Measurements from ENCODE around the gene SLC29A4.
"Not testable (repeated sequence)": the region's sequence is repeated elsewhere in the genome, so short reads cannot be mapped to it uniquely, and the experiment has no call there.

Gene SLC29A4

DNA sequence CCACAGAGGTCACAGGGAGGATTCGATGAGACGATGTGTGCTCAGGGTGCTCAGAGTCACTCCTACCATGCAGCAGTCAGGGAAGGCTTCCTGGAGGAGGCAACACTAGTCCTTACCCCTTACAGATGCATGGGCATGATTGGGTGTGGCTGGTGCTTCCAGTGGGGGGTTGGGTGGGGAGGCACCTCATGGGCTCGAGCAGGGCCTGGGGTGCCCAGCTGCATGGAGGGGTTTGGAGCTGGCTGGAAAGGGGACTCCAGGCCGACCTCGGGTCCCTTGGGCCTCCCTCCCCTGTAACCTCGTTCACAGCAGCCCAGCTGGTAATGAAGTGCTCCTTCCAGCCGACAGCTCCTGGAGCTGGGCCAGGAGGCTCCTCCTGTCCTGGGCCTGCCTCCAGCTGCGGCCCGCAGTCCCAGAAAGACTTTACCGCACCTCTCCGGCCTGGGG lies 7.7 kb upstream of the SLC29A4 start:
- DNase-seq (ENCODE audit: low spot score) = not testable (repeated sequence)

DNA sequence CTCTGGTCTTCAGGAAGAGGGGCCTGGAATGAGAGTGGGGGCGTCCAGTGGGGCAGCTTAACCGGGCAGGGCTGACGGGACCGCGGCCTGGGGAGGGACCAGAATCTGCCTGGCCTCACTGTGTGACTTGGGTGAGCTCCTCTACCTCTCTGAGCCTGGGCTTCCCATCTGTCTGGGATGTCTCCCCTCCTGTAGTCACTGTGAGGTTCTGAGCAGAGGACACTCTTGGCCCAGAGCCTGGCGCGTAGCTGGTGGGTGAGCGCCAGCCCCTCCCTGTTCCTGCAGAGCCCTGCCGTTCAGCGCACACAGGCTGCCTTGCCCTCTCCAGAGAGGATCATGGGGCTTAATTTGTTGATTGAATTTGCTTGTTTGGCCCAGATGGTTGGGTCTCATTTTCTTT lies 7.2 kb upstream of the SLC29A4 start:
- not testable (repeated sequence) for DNase-seq (ENCODE audit: low spot score)

DNA sequence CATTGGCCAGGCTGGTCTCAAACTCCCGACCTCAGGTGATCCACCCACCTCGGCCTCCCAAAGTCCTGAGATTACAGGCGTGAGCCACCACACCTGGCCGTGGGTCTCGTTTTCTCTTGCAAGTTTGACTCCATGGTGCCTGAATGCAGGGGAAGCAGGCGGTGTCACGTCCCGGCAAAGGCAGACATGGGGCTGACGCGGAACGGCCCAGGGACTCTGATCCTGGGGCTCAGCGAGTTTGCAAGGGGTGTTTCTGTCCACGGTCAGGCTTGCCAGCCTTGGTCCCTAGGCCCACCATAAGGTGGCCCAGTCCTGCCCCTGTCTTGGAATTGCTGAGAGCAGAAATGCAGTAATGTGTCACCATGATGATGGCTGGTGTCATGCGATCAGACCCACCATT lies 6.6 kb upstream of the SLC29A4 start:
- not testable (repeated sequence) for DNase-seq (ENCODE audit: low spot score)

DNA sequence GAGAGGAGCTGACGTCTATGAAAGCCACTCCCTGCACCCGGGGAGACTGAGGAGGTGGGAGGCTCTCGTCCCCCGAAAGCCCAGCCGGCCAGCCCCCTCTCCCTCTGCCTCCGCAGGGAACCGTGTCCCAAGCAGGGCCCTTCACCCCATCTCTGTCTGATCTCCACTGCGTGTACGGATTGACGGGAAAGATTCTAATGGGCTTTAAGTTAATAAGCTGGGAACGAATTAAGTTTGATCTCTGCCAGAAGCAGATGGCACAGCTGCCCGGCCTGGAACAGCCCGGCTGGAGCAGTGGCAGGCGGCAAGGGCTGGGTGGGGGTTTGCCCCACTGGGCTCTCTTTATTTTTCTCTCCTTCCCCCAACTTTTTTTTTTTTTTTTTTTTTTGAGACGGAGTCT lies 6.1 kb upstream of the SLC29A4 start:
- DNase-seq (ENCODE audit: low spot score) = no peak

DNA sequence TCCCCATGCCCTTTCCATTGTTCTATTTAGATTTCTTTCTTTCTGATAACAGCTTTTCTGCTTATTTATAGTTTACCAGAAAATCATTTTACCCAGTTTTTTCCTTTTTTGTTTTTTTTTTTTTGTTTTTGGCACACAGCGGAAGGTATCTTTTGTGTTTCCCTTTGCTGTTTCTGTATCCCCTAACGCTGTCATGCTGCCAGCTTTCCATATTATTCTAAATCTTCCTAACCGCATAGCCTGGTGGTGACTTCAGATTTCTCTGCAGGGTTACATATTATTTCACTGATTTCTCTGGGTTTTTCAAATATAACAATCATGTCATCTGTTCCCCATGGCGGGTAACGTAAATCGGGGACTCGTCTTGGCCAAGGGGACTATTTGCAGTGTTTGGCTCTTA lies 4.0 kb upstream of the SLC29A4 start:
- DNase-seq (ENCODE audit: low spot score) = no peak

DNA sequence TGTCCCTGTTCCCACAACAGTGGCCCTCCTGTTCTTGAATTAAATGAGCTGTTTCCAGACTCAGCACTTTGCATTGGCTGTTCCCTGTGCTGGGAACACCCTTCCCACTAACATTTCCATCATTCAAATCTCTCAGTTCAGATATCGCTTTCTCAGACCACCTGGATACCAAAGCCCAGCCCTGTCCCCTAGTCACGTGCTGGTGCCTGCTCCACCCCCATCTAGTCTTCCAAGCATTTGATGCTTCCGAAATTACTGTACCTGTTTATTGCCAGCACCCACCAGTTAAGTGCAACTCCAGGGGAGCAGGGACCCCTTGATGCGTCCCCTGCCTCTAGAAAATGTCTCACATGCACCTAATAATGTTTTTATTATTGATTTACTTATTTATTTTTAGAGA lies 3.0 kb upstream of the SLC29A4 start:
- DNase-seq (ENCODE audit: low spot score) = no peak

DNA sequence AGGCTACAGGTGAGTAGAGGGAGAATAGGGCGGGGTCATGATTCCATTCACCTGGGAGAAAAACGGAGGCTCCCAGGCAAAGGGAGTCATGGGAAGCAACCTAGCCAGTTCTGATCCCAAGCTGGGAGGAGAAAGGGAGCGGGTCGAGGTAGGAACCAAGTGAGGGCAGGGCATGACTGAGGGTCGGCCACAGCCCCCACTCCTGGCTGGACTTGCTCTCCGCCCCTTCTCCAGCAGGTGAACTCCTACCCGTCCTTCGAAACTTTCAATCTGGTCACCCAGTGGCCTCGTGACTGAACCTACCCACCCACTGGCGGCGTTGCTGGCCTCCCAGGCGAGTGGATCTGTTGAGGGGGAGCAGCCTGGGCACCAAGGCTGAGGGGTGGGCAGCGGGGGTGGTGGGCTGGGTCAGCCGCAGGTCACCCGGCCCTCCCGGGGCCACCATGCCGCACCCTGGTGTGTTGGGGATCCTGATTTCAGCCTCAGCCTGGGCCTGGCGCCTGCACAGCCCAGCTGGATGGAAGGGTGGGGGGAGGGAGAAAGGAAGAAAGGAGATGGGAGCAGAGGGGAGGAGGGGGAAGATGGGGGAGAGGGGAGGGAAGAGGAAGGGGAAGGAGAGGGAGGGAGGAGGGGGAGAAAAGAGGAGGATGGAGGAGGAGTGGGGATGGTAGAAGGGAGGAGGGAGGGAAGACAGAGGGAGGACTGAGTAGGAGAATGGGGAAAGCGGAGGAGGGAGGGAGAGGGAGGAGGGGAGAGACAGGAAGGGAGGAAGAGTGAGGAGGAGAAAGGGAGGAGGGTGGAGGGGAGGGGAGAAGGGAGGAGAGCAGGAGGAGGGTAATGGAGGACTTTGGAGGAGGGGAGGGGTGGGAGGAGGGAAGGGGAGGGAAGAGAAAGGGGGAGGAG lies 894 bp upstream of the SLC29A4 start:
- DNase-seq (ENCODE audit: low spot score) = not testable (repeated sequence)

DNA sequence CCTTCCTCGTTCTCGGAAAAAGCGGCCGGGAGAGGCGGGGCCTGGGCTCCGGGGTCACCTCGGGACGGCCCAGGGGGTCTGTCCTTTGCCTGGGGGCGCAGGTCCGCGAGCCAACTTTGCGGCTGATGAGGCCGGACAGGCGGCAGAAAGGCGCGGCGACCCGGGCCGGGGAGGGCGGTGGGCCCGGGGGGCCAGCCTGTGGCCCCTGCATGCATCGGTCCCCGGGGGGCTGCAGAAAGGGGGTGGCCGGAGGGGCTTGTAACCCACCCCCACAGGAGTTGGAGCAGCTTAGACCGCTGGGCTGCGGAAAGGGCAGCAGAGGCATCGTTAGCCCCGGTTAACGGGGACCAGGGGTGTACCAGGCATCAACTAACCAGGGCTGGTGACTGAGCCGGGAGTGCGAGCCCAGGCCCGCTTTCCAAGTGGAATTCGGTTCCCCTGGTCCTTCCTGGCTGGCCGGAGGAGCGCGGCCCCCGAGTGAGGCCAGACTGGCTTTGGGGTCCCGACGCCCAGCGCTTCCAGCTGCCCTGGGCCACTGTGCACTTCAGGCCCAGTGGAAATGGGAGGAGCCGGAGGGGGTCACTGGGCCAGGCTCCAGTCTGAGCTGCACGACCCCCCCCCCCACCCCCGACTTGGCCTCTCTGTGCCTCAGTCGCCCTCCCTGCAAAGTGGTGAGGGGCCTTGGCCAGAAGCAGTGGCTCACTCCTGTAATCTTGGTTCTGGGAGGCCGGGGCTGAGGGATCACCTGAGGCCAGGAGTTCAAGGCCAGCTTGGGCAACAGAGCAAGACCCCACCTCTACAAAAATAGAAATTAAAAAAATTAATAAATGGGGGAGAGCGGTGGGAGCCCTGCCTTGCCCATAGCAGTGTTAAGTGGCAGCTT lies 919 bp downstream of the SLC29A4 start:
- DNase-seq (ENCODE audit: low spot score) = no peak

DNA sequence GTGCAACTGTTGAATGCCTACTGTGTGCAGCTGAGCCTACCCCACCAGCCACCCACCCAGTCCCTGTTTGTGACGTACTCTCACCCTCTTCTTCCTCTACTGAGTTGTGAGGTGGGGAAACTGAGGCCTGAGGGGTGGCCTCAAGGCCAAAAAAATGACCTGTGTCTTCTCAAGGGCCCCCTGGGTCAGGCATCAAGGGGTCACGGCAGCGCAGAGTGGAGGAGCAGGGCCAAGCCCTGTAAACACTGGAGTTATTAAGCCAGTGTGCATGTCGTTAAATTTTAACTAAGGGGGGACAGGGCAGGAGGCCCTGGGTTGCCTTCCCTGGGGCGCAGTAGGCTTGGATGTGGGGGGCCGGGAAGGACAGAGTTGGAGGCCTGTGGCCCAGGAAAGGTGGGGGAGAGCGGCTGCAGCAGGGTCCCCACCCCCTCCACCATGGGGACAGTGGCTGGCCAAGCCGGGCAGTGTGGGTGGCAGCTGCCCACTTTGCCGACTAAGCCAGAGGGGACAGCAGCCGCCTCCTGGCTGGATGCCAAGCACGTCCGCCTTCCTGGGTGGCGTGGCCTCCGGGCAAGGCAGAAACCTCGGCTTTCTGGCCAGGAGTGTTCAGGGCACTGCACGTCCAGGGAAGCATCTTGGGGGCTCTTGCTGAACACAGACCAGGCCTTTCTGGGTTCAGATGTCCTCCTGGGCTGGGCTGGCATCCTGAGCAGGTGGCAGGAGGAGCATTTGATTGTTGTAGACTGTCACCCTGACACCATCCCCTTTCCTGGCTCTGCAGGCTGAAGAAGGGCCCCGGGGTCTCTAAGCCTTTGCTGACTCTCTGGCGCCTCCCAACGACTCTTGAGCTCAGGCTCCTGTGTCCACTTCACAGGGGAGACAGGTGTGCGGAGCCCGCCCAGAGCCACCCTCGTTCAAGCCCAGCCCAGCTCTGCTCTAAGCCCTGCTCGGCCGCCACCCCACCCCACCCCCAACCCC lies 1.9 kb downstream of the SLC29A4 start:
- DNase-seq (ENCODE audit: low spot score) = no peak

DNA sequence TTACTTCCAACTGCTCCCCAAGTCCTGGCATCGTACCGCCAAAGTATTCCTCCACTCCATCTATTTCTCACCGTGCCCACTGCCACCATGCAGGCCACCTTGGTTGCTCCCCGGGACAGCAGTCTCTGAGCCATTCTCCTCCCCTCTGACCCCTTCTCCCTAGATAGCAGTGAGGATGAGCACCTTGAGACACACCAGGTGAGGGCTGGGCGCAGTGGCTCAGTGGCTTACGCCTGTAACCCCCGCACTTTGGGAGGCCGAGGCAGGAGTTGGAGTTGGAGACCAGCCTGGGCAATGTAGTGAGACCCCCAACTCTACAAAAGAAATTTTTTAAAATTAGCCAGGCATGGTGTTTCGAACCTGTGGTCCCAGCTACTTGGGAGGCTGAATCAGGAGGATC lies 4.2 kb downstream of the SLC29A4 start:
- no peak for DNase-seq (ENCODE audit: low spot score)

DNA sequence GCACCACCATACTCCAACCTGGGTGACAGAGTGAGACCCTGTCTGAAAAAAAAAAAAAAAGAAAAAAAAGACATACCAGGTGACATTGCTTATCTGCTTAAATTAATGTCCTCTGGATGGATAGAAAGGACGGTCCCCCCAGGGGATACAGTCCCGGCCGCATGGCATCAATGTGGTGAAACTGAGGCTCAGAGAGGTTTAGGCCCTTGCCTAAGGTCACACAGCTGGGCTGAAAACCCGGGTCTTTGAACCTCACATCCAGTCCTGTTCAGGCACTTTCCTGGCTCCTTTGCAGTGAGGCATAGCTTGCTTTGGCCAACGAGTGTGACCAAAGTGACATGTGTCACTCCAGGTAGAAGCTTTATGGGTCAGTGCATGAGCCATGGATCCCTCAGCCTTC lies 4.6 kb downstream of the SLC29A4 start:
- DNase-seq (ENCODE audit: low spot score) = not testable (repeated sequence)

DNA sequence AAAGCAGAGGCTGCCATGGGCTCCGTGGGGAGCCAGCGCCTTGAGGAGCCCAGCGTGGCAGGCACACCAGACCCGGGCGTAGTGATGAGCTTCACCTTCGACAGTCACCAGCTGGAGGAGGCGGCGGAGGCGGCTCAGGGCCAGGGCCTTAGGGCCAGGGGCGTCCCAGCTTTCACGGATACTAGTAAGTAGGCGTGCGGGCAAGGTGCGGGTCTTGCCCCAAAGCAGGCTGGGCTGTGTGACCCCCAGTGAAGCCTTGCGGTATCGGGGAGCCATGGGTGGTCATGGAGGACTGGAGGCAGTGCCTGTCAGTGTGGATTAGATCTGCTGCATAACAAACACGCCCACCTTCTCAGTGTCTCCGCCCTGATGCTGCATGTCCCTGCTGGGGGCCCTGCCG lies 5.1 kb downstream of the SLC29A4 start:
- no peak for DNase-seq (ENCODE audit: low spot score)

DNA sequence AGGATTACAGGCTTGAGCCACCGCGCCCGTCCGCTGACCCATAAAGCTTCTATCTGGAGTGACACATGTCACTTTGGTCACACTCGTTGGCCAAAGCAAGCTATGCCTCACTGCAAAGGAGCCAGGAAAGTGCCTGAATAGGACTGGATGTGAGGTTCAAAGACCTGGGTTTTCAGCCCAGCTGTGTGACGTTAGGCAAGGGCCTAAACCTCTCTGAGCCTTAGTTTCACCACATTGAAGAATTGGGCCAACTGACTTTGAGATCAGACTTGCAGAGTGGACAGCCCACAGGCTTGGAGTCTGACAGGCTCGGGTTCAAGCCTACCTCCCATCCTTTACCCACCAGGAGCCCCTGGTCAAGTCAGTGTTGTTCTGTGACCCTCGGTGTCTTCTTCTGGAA lies 5.8 kb downstream of the SLC29A4 start:
- DNase-seq (ENCODE audit: low spot score) = not testable (repeated sequence)

DNA sequence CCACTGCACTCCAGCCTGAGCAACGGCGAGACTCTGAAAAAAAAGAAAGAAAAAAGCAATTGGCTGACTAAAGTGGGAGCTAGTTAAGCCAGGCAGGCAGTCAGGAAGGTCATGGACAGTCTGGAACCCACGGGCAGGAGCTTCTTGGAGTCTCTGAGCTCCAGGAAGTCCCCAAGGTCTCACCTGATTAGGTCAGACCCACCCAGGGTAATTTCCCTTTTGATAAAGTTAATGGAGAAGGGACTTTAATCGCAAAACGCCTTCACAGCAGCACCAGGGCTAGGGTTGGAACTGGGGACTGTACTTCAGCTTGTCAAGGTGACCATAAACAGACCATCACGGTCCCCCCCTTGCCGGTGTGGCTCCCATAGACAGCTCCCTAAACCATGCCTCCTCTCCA lies 6.6 kb downstream of the SLC29A4 start:
- DNase-seq (ENCODE audit: low spot score) = no peak

DNA sequence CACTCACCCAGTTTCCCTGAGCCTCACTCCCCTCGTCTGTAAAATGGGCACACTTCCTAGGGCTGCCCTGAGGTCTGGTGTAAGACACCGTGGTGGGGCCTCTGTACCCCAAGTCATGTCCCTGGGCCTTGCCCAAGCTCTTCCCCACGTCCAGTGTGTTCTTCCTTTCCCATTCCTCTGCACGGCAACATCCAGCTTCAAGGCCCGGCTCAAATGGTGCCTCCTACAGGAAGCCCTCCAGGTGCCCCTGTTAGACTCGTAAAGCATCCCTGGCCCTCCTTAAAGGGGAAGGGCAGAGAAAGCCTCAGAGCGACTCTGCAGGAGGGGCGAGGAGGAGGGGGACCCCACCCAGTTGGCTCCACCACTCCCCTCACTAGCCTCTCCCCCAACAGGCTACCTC lies 8.6 kb downstream of the SLC29A4 start:
- no peak for DNase-seq (ENCODE audit: low spot score)

DNA sequence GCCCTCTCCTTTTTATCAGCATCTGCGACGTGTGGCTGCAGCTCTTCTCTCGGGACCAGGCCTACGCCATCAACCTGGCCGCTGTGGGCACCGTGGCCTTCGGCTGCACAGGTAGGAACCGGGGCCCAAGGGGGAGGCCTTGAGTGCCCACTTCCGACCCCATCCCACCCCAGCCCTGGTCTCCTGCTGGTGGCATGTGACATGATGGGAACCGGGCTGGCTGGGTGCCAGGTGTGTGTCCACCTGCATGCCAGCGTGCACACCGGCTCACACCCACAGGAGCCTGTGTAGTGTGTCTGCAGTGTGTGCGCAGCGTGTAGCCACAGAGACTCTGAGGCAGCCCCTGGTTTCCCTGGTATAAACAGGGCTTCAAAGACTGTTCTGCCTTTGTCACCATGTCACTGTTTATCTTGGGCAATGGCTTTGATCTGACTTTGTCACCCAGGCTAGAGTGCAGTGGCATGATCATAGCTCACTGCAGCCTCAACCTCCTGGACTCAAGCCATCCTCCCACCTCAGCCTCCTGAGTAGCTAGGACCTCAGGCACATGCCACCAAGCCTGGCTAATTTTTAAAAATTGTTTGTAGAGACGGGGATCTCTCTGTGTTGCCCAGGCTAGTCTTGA lies 9.1 kb downstream of the SLC29A4 start:
- not testable (repeated sequence) for DNase-seq (ENCODE audit: low spot score)

DNA sequence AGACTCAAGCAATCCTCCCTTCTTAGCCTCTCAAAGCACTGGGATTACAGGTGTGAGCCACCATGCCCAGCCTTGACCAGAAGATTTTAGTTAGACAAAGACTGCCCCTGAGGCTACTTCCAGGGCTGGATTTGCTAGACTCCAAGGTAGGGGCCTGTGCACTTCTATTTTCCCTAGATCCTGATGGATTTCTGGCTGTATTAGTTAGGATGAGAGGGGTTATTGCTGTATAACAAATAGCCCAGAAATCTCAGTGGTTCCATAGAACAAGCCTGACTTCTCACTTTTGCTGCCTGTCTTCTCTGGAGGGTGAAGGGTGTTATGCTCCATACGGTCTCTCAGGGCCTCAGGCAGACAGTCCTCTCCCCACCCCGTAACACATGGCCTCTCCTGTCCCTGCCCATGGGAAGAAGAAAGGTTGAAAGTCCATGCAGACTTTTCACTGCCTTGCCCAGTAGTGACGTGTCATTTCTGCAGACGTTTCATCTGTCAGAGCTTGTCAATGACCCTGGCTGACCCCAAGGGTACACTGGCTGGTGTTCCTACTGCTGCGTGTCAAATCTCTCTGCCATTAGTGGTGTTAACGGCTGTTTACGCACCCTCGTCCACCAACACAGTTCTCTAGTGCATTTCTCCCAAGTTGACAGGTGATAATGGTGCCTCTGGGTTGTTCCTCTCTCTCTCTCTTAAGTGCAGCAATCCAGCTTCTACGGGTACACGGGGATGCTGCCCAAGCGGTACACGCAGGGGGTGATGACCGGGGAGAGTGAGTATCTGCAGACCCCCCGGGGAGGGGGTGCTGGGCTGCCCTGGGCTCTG lies 11.6 kb downstream of the SLC29A4 start:
- DNase-seq (ENCODE audit: low spot score) = peak; percentile 54

DNA sequence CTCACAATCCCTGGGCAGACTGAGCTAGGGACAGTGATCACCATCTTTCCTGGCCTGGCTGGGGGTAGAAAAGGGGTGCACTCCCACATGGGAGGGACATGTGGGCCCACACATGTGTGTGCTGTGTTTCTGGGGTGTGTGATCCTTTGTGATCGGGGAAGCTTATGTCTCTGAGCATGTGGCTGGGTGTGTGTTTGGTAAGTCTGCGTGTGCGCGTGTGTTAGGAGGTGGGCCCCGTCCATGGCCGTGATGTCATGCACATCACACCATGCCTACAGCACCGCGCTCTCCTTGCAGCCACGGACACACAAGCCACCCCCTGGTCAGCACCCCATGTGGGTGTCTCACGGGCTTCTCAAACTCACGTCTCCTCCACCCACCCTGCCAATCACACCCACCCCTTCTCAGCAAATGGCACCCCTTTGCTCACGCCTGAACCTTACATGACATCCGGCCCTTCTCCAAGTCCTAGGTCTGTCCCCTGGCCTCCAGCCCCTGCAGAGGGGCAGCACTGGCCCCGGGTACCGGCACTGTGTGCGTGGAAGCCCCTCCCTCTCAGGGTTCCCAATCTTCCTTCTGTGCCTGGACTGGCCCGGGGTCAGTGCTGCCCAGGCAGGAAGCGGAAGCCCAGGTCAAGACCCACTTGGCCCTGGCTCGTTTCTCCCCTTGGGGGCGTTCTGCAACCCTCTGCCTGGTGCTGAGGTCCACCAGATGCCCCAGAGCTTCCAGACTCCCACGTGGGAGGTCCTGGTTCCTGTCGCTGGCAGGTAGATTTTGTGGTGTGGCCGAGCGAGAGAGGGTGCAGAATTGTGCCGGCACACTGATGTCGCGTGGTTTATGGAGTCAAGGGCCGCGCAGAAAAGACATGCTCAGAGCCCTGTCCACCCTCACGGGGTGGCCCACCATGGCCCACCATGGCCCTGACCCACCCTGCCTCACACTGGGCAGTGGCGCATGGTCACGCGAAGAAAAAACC lies 12.6 kb downstream of the SLC29A4 start:
- DNase-seq (ENCODE audit: low spot score) = no peak

DNA sequence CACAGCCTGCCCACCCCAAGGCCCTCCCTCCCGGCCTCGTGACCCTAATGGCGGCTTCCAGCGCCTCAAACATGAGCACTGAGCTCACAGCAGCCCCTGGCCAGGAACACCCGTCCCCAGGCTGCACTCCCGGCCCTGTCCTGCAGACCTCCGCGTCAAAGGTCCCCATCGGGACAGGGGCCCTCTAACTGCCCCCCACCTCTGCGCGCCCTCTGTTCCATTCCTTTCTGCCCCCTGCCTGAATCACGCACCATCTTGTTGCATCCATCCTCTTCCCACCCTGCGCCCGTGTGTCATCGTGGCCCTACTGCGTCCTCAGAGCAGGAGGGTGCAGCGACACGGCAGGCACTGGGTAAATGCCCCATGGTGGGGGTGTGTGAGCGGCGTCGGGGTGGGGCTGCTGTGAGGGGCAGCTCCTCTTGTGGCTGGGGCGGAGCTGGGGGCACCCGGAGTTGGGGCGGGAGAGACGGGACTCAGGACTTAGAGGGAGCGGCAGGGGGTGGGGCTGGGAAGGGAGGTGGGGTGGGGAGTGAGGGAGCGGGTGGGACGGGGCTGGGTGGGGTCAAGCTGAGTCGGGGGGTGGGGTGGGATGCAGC lies 13.4 kb downstream of the SLC29A4 start:
- DNase-seq (ENCODE audit: low spot score) = peak; percentile 61

Data from left forelimb (tissue), 1 donor.